ENCODE results near the gene ARL1. TPM values are rescaled to one million over a fixed set of nuclear protein-coding genes. Genes with fewer than 3 reads are reported as not detected.

The ARL1 gene
- total and polyA plus RNA-seq, 10 of the 15 experiments (the other 5 are each of a cell fraction or from before 2014, with no cell fraction given), result 28.5 to 95.0 (median 65.7) TPM

DNA sequence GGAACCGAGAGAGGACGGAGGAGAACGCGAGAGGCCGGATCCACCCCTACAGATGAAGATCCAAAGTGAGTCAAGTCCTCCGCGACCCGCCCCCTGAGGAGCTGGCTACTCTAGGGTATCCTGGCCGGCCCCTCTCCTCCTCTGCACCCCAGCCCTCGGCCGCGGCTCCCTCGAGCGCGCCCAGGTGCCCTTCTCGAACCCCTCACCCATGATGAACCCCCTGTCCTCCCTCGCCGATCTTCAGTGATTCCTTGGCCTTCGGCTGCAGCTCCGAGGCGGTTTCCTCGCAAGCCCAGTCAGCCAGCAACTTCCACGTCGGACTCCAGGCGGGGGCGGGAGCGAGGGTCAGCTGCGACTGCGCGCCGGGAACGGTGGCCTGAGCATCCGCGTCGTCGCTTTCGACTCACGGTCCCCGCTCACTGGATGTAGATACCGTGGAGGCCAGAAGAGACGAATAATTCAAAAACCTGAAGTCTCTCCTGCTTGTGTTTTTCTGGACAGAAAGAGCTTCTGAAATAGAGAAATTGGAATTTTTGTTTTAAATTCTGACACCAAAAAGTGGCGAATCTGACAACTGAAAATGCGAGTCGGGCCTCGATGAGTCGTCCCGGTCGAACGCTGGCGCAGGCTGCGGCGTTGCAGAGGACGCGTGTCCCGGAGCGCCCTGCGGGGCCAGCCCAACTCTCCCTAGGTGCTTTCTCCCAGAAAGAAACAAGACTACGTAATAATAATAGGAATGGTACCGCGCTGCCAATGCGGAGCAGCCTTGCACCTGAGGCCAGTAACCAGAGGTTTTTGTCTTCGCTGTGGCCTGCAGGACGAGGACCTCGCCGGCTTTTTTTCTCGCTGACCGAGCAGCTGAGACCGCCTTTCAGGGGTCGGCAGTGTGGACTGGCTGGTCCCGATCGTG is at the start of gene ARL1 (continued):
- TF ChIP-seq ESRRA (IDR thresholded peaks at IDR 0.05; ENCODE audit: low read length) (no peak; the same call in 1 of the 2 replicates), BHLHE40 (IDR thresholded peaks at IDR 0.05; ENCODE audit: borderline replicate concordance in 1 of 2, low read depth in 2 of 2, low read length in 1 of 2) (peak; percentile 42 to 51; a peak in 2 of 4 replicates), EP300 (IDR thresholded peaks at IDR 0.05; ENCODE audit: borderline replicate concordance in 1 of 2, control insufficient read depth in 1 of 2, low read depth in 2 of 2, low read length in 2 of 2) (peak in 1 of 2 experiments; percentile 99; a peak in 2 of 4 replicates), HCFC1 (IDR thresholded peaks at IDR 0.05; ENCODE audit: low read length) (peak; percentile 65), POLR2AphosphoS2 (IDR thresholded peaks at IDR 0.05; ENCODE audit: low read depth, low read length) (peak; percentile 59; the same call in 1 of the 2 replicates), NR2C1 (IDR thresholded peaks at IDR 0.05) (peak; percentile 67), IRF5 (IDR thresholded peaks at IDR 0.05; ENCODE audit: borderline replicate concordance) (no peak), USF2 (IDR thresholded peaks at IDR 0.05; ENCODE audit: borderline replicate concordance, low read depth, low read length) (no peak), DPF2 (IDR thresholded peaks at IDR 0.05) (0 out of 2 replicates have a peak, but pooled peaks have one; percentile 42), ZNF217 (IDR thresholded peaks at IDR 0.05) (peak; percentile 31; the same call in 1 of the 2 replicates)
- TF ChIP-seq, protein P1, sequence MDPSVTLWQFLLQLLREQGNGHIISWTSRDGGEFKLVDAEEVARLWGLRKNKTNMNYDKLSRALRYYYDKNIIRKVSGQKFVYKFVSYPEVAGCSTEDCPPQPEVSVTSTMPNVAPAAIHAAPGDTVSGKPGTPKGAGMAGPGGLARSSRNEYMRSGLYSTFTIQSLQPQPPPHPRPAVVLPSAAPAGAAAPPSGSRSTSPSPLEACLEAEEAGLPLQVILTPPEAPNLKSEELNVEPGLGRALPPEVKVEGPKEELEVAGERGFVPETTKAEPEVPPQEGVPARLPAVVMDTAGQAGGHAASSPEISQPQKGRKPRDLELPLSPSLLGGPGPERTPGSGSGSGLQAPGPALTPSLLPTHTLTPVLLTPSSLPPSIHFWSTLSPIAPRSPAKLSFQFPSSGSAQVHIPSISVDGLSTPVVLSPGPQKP (IDR thresholded peaks at IDR 0.05; ENCODE audit: low read depth, low read length), result no peak

All from GM12878 (cell line).